Right atrium auricular region (tissue), 2 donors: ENCODE measurements around the gene UBR4. TPM values are rescaled to one million over a fixed set of nuclear protein-coding genes. Genes with fewer than 3 reads are reported as not detected.

Experiments
- DNase-seq: peaks from one replicate; pipeline ENCODE4 v3.0.0-alpha.2; 2019; ENCODE audit warnings: low spot score
- H3K27ac ChIP-seq, 2 donors: fragments of 200-600 bp; sonication (generic); 1 replicate in 1 of 2; 2 replicates in 1 of 2; pipeline ENCODE4 v1.5.1; 2016 to 2019
- H3K27me3 ChIP-seq, 2 donors: fragments of 200-600 bp; sonication (generic); one replicate each; pipeline versions ENCODE4 v1.5.1 to v1.6.0; 2017 to 2019
- H3K36me3 ChIP-seq: fragments of 200-600 bp; sonication (generic); one replicate; pipeline ENCODE4 v1.5.1; 2016
- H3K4me1 ChIP-seq, 2 donors: fragments of 200-600 bp; sonication (generic); one replicate each; pipeline versions ENCODE4 v1.5.1 to v1.6.0; 2017 to 2019
- H3K4me3 ChIP-seq, 2 donors: fragments of 200-600 bp; sonication (generic); 1 replicate in 1 of 2; 2 replicates in 1 of 2; pipeline ENCODE4 v1.5.1; 2017 to 2019; ENCODE audit warnings: mild to moderate bottlenecking in 1 of 2, moderate library complexity in 1 of 2
- H3K9me3 ChIP-seq, 2 donors: fragments of 200-600 bp; sonication (generic); one replicate each; pipeline ENCODE4 v1.5.1; 2019
- CTCF ChIP-seq, 2 donors: fragments of 200-600 bp; sonication (generic); IDR thresholded peaks; one replicate each; pipeline ENCODE4 v1.5.1; 2019; ENCODE audit warnings: antibody characterized with exemption in 2 of 2
- total RNA-seq, 2 donors: library from RNA; depleted of rRNA; stranded (reverse); fragments of >200 nt; gene quantifications; one replicate each; pipeline ENCODE4 v1.1.0, GENCODE V29; 2016

Gene UBR4
- total RNA-seq, 2 donors from 2014 or later, result 75.1 to 88.0 TPM

- H3K4me1 ChIP-seq, result peaks cover 0 to 51% of the 10 kb centered on the region in 2 donors
- H3K9me3 ChIP-seq, result no peaks in the 10 kb centered on the region
- no peaks in the 10 kb centered on the region for H3K27me3 ChIP-seq
- no peak overlapping the region for H3K27ac ChIP-seq
- H3K4me3 ChIP-seq, result no peak overlapping the region
- peaks cover 50% of the 10 kb centered on the region for H3K36me3 ChIP-seq
- TF ChIP-seq CTCF (IDR thresholded peaks at IDR 0.05), result no peak
- no peak for DNase-seq
Measured at GRCh38 chr1:19072285-19072981, 137.6 kb downstream of the UBR4 start.

DNA sequence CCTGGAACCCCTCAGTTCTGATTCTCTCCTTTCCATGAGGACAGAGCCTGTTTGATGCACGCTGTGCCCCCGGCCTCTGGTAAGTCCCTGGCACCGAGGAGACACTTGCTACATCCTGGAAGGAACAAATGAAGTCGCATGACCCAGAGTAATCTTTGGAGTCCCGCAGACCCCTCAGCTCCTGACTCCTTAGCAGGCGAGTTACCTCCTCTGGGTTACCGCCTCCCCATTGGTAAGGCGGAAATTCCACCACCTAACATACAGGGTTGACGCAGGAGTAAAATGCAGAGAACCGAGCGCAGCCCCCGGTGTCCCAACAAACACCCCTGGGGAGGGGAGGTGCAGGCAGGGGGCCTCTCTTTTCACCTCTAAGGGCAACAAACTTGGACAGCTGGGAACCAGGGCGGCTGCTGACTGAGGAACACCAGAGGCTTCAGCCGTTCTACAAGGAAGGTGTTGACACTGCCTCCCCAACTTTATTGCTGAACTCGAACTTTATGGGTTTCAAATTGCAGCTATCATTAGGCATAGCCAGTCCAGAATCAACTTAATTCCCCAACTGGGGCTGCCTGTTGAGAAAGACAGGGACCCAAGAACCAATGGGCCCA, 138.3 kb downstream of the UBR4 start:
- no peak for DNase-seq
- Histone ChIP-seq H3K27me3 (no peaks in the 10 kb centered on the region), H3K4me1 (peaks cover 0 to 58% of the 10 kb centered on the region in 2 donors), H3K4me3 (no peak overlapping the region), H3K36me3 (peaks cover 43% of the 10 kb centered on the region), H3K9me3 (no peaks in the 10 kb centered on the region), H3K27ac (no peak overlapping the region)
- no peak for TF ChIP-seq CTCF (IDR thresholded peaks at IDR 0.05)

DNA sequence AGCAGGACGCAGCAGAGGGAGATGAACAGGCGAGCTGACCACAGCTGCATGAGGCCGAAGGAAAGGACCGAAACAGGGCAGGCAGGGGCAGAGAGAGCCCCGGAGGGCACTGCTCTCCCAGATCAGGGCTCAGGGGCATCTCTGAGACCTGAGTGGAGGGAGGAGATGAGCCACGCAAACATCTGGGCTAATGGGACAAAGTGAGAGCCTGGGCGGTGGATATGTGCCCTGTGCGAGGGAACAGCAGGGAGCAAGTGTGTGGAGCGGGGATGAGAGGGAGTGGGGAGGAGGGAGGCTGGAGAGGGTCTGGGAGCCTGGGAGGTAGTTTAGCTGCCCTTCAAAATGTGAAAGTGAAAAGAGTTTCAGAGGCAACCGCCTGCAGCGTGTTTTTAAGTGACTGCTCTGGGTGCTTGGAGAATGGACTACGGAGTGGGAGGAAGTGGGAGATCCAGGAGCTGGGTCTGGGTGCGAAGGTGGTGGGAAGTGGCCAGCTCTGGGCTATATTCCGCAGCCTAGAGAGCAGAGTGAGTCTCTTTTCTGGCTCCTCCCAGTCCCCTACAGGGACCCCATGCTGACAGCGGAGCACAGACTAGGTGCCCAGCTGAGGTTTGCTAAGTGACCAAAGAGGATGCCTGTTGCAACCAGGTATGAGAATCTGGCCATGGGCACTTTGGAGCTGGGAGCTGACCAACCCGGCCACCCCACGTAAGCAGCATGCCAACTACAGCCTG, 139.0 kb downstream of the UBR4 start:
- TF ChIP-seq CTCF (IDR thresholded peaks at IDR 0.05), result no peak
- peaks cover 0 to 61% of the 10 kb centered on the region in 2 donors for H3K4me1 ChIP-seq
- H3K27ac ChIP-seq, result no peak overlapping the region
- no peak overlapping the region for H3K4me3 ChIP-seq
- DNase-seq, result no peak
- H3K36me3 ChIP-seq, result peaks cover 36% of the 10 kb centered on the region
- no peaks in the 10 kb centered on the region for H3K9me3 ChIP-seq
- H3K27me3 ChIP-seq, result no peaks in the 10 kb centered on the region

- Histone ChIP-seq H3K4me1 (peaks cover 0 to 55% of the 10 kb centered on the region in 2 donors), H3K4me3 (no peak overlapping the region), H3K27ac (no peak overlapping the region), H3K36me3 (peaks cover 27% of the 10 kb centered on the region), H3K9me3 (no peaks in the 10 kb centered on the region), H3K27me3 (no peaks in the 10 kb centered on the region)
- no peak for TF ChIP-seq CTCF (IDR thresholded peaks at IDR 0.05)
- DNase-seq, result no peak
Measured at GRCh38 chr1:19070197-19070651, 139.8 kb downstream of the UBR4 start.

- Histone ChIP-seq H3K9me3 (no peaks in the 10 kb centered on the region), H3K27ac (no peak overlapping the region), H3K4me1 (peaks cover 0 to 40% of the 10 kb centered on the region in 2 donors), H3K27me3 (no peaks in the 10 kb centered on the region), H3K36me3 (peaks cover 14% of the 10 kb centered on the region), H3K4me3 (no peak overlapping the region)
- DNase-seq, result no peak
- no peak for TF ChIP-seq CTCF (IDR thresholded peaks at IDR 0.05)
Measured at GRCh38 chr1:19068639-19069276, 141.3 kb downstream of the UBR4 start.
